KMS-11 (cell line): ENCODE measurements around the gene ANKRD44.

Experiments used
- H2AFZ ChIP-seq: fragments of 200-600 bp; sonication (generic); 2 replicates; pipeline ENCODE4 v1.6.1; 2016; ENCODE audit warnings: antibody characterized with exemption, mixed run types, low read depth
- H3K27ac ChIP-seq: fragments of 200-600 bp; sonication (generic); 2 replicates; pipeline ENCODE4 v1.6.1; 2016; ENCODE audit warnings: mild to moderate bottlenecking, mixed run types
- H3K27me3 ChIP-seq: fragments of 200-600 bp; sonication (generic); 2 replicates; pipeline ENCODE4 v1.6.1; 2017; ENCODE audit warnings: mild to moderate bottlenecking, low read depth, mixed run types, moderate library complexity; ENCODE audit not compliant: insufficient read depth
- H3K36me3 ChIP-seq: fragments of 200-600 bp; sonication (generic); 2 replicates; pipeline ENCODE4 v1.6.1; 2017; ENCODE audit warnings: mild to moderate bottlenecking, mixed run types; ENCODE audit not compliant: insufficient read depth
- H3K4me1 ChIP-seq: fragments of 200-600 bp; sonication (generic); 2 replicates; pipeline ENCODE4 v1.6.1; 2016; ENCODE audit warnings: mild to moderate bottlenecking, low read depth, mixed run types; ENCODE audit not compliant: poor library complexity, severe bottlenecking
- H3K4me2 ChIP-seq: fragments of 200-600 bp; sonication (generic); 2 replicates; pipeline ENCODE4 v1.7.0; 2016; ENCODE audit warnings: mild to moderate bottlenecking, mixed run types
- H3K4me3 ChIP-seq: fragments of 200-600 bp; sonication (generic); IDR thresholded peaks from 2 replicates; pipeline ENCODE4 v1.6.1; 2017; ENCODE audit warnings: low read depth, low read length, mixed read lengths; ENCODE audit not compliant: insufficient read depth
- H3K79me2 ChIP-seq: fragments of 200-600 bp; sonication (generic); 2 replicates; pipeline ENCODE4 v1.6.1; 2016; ENCODE audit warnings: low read depth, mixed run types; ENCODE audit not compliant: insufficient read depth
- H3K9ac ChIP-seq: fragments of 200-600 bp; sonication (generic); 2 replicates; pipeline ENCODE4 v1.6.1; 2016; ENCODE audit warnings: mild to moderate bottlenecking, mixed run types
- H4K20me1 ChIP-seq: fragments of 200-600 bp; sonication (generic); 2 replicates; pipeline ENCODE4 v1.6.1; 2016; ENCODE audit warnings: mild to moderate bottlenecking, mixed run types; ENCODE audit not compliant: insufficient read depth
- CTCF ChIP-seq: fragments of 200-600 bp; sonication (generic); conservative IDR thresholded peaks from 2 replicates; pipeline ENCODE4 v1.6.1; 2017; ENCODE audit warnings: low read depth, mild to moderate bottlenecking, antibody characterized with exemption, low read length, moderate library complexity, mixed read lengths

ANKRD44 gene

GRCh38 chr2:197170208-197170607 lies 140.4 kb downstream of the ANKRD44 start:
- TF ChIP-seq CTCF = no peak
- Histone ChIP-seq H3K4me2 (no peak overlapping the region), H3K9ac (no peak overlapping the region), H3K27me3 (no peaks in the 10 kb centered on the region), H3K27ac (no peak overlapping the region), H2AFZ (no peak overlapping the region), H4K20me1 (no peaks in the 10 kb centered on the region), H3K4me3 (no peak overlapping the region), H3K79me2 (no peaks in the 10 kb centered on the region), H3K4me1 (no peaks in the 10 kb centered on the region), H3K36me3 (no peaks in the 10 kb centered on the region)

GRCh38 chr2:197168705-197169104 lies 141.9 kb downstream of the ANKRD44 start:
- no peak overlapping the region for H3K27ac ChIP-seq
- H4K20me1 ChIP-seq = no peaks in the 10 kb centered on the region
- no peaks in the 10 kb centered on the region for H3K79me2 ChIP-seq
- H3K4me2 ChIP-seq = no peak overlapping the region
- H3K4me1 ChIP-seq = no peaks in the 10 kb centered on the region
- peak; percentile 72 for TF ChIP-seq CTCF
- H2AFZ ChIP-seq = no peak overlapping the region
- H3K9ac ChIP-seq = no peak overlapping the region
- H3K36me3 ChIP-seq = no peaks in the 10 kb centered on the region
- no peak overlapping the region for H3K4me3 ChIP-seq
- no peaks in the 10 kb centered on the region for H3K27me3 ChIP-seq

- no peak overlapping the region for H3K9ac ChIP-seq
- no peak overlapping the region for H3K4me2 ChIP-seq
- no peaks in the 10 kb centered on the region for H3K36me3 ChIP-seq
- H3K4me1 ChIP-seq = no peaks in the 10 kb centered on the region
- no peaks in the 10 kb centered on the region for H4K20me1 ChIP-seq
- no peak overlapping the region for H3K4me3 ChIP-seq
- H3K27me3 ChIP-seq = no peaks in the 10 kb centered on the region
- H3K79me2 ChIP-seq = no peaks in the 10 kb centered on the region
- H3K27ac ChIP-seq = no peak overlapping the region
- TF ChIP-seq CTCF = no peak
- H2AFZ ChIP-seq = no peak overlapping the region
Measured at GRCh38 chr2:197167608-197168314, 142.8 kb downstream of the ANKRD44 start.

GRCh38 chr2:197165020-197165419 lies 145.6 kb downstream of the ANKRD44 start:
- Histone ChIP-seq H3K79me2 (no peaks in the 10 kb centered on the region), H3K9ac (no peak overlapping the region), H3K4me3 (no peak overlapping the region), H2AFZ (no peak overlapping the region), H3K36me3 (no peaks in the 10 kb centered on the region), H3K27ac (no peak overlapping the region), H3K4me2 (no peak overlapping the region), H3K27me3 (no peaks in the 10 kb centered on the region), H3K4me1 (no peaks in the 10 kb centered on the region), H4K20me1 (no peaks in the 10 kb centered on the region)
- TF ChIP-seq CTCF = no peak
